GM18870 (cell line): ENCODE results near the gene MAGEA9B.
A peak's percentile ranks its signal among the peaks of the same experiment; 100 is the strongest.
"Not testable (repeated sequence)": the region's sequence is repeated elsewhere in the genome, so short reads cannot be mapped to it uniquely, and the experiment has no call there.

Source experiments
- ATAC-seq: cut with Tn5 transposase; IDR thresholded peaks from one replicate; pipeline ENCODE4 v1.9.1; 2021; ENCODE audit warnings: moderate library complexity; ENCODE audit not compliant: unreplicated experiment

Gene MAGEA9B

DNA sequence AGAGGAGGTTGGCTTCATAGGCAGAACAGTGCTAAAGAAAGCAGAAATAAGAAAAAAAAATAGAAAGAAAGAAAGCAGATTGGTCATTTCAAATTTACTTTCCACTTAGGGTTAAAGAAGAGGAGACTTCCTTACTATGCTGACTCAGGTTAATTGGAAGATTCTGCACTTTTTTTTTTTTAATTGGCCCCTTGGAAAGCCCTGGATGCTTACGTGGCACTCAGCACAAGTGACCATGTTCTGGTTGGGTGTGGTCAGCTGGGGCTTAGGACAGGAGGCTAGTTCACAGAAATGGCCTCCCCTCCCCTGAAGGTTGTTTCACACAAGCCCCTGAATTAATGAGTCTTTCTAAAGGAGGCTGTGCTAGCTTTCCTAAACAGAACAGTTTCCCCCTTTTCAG lies 14.5 kb downstream of the MAGEA9B start:
- ATAC-seq, result no peak

DNA sequence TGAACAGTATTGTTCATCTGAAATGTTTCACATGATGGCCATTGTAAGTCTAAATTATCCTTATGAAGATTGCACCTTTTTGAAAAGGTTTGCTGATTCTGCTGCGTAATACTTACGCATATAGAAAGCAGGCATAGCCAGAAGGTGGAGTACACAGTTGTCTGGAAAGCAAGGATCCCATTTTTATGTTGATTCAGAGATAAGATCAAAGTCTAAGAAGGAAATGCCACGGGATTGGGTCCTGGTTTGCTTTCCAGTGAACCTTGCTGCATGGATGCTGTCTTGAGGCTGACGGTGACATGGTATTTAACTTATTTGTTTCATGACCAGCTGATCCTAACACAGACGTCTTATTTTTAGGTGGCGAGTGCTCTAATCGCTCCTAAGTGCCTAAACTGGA lies 15.5 kb downstream of the MAGEA9B start:
- no peak for ATAC-seq

DNA sequence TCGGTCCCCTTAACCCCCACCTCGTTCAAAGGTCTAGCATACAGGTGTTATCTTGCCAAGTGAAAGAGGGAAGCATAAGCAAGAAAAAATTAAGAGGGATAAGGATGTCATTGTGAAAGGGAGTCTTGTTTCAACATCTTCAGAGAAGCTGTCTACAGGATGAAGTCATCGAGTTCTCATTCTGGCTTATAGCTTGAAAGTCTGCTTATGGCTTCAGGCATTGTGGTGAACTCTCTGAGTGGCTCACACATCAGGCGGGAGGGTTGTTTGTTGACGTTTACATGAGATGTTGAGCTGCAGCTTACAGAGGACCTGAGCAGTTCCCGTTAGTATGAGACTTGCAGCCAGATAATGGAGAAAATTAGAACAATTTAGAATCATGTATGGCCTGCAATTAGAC lies 16.6 kb downstream of the MAGEA9B start:
- no peak for ATAC-seq

DNA sequence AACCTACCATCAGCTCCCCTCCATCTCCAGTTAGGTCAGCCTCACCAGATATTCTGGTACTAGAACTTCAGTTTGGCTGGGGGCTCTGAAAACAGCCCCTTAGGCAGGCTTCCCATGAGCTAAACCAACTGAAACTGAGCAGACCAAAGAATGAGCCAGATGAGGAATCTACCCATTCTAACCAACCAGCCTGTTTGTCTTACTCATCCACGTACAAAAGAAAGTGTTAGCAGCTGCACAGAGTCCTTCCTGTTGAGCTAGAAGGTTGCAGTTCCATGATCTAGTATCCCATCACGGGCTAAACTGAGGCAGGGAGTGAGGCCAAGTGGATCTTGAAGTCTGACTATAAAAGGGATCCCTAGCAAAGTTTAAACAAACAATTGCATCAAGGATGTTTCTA lies 17.5 kb downstream of the MAGEA9B start:
- ATAC-seq, result no peak

DNA sequence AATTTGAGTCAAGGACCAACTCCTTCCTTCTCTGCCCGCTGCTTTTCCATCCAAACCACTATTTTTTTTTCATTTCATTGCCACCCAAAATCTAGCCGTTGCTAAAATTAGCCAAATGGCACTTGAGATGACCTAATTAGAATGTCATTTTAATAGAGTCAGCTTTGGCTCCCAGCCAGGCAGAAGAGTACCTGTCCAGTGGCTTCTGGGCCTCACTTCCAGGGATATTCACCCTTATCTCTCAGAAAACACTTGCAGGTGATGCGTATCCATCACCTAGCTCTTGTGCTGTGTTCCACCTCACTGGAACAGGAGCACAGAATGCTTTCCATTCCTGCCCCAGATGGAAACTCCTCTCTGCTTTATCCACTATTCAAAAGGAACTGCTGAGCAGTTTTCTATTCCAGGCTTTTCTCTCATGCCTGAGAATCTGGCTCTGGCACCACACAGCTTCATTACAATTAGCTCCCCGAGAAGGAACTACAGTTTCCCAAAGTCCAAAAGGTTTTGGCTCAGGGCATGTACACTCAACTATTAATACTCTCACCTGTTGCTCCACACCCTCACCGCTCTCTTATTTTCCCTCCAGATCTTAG lies 18.5 kb downstream of the MAGEA9B start:
- no peak for ATAC-seq

DNA sequence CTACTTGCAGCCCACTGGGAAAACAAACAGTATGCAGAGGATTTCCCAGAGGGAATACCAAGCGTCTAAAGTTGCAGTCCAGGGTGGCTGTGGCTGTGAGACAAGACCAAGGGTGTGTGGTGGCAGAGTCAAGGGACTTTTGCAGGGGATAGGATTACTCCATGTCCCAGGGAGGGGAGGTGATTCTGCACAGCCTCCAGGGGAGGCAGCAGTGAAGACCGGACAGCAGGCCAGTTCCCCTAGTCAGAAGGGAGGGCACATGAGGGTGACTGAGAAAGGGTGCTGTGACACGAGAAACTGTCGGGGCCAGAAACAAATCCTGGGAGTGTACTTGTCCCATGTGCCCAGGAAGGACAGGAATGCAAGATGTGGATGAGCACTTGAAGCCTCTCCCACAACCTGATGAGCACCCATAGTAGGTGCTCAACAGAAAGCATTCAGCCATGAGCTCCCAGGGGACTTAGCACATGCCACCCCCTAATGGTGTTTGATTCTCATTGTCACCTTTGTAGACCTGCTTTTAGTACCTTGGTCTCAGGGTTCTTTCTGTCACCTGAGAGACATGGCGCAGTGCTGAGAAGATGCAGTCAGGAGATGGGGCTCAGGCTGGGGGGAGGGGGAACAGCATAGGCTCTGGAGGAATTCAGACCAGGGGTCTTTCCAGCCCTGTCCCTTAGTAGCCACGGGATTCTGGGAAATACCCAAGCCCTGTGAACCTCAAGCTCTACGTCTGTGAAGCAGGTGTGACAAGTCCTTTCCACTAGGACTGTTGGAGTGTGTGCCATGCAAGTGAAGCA lies 19.4 kb downstream of the MAGEA9B start:
- ATAC-seq, result no peak

DNA sequence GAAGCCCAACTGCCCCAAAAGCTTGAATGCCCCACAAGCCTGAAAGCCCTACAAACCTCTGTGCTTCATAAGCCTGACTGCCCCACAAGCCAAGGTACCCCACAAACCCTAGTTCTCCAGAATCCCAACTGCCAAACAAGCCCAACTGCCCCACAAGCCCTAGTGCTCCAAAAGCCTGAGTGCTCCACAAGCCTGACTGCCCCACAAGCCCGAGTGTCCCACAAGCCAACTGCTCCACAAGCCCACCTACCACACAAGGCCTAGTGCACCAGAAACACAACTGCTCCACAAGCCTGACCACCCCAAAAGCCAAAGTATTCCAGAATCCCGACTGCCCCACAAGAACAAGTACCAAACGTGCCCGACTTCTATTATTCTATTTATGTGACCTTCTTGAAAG lies 23.9 kb downstream of the MAGEA9B start:
- ATAC-seq, result no peak

DNA sequence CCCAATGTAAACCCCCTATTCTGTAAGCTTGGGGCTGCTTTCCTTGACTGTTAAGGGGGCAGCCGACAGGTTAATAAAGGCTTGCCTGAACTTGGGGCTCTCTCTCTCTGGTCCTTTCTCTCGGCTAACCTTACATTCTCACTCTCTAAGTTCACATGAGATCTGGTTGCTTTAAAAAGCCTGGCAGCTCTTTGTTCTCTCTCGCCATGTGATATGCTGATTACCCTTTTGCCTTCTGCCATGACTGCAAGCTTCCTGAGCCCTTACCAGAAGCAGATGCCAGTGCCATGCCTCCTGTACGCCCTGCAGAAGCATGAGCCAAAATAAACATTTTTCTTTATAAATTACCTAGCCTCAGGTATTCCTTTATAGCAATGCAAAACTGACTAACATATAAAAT lies 32.0 kb downstream of the MAGEA9B start:
- not testable (repeated sequence) for ATAC-seq

DNA sequence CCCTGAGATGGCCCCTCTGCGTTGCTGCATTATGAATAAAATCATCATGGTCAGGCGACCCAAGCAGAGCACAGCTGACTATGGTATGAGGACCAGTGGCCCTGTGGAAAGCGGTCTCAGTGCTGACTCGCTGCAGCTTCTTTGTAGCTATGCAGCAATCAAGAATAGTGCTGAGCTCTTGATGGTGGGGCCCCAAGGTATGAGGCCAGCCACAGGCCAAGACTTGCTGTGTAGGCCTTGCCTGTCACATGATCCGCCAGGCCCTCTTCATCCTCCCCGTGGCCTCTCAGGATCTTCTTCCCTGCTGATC lies 35.4 kb downstream of the MAGEA9B start:
- not testable (repeated sequence) for ATAC-seq

DNA sequence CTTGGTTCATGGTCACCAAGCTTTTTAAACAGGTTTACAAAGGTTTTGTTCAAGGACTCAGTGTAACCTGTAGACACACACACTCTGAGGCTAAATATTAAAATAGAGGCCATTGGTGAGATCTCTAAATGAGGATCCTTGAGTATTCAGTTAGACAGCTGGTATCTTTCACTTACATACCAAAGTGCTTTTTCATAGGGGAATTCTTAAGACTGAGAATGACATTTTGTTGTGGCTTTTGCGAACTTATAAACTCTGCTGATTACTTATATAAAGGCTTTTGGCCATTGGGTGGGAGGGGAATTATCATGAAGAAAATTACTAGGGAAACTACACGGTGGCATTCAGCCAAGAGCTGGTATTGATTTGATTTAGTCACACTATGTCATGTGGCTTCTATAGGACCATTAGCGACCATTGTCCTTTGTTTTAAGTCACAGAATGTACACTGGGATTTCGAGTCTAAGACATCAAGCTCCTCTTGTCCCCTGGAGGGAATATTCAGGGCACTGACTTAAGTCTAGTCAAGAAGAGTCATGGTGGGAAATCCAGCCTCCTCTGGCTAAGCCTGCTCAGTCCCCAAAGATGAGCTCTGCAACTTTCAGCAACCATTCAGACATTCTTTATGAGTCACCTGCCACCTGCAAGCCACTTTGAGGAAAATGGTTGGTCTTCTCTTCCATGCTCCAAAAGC lies 35.9 kb downstream of the MAGEA9B start:
- ATAC-seq, result peak; percentile 44

DNA sequence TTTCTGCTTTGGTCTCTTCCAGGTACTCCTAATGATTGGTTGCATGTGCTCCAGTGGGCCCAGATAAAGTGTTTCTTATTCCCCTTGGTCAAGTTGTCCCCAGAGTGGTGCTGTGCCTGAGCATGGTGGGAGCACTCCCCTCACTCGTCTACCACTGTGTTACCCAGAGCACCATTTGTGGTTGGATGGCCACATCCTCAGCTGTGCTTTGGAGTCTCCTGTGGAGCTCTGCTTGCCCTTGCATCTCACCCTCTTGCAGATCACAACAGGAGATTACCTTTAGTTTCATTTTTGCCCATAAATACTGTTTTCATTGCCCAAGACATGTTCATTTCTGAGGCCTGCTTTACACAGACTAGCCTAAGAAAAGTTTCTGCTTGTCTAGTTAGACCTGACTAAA lies 36.8 kb downstream of the MAGEA9B start:
- not testable (repeated sequence) for ATAC-seq

DNA sequence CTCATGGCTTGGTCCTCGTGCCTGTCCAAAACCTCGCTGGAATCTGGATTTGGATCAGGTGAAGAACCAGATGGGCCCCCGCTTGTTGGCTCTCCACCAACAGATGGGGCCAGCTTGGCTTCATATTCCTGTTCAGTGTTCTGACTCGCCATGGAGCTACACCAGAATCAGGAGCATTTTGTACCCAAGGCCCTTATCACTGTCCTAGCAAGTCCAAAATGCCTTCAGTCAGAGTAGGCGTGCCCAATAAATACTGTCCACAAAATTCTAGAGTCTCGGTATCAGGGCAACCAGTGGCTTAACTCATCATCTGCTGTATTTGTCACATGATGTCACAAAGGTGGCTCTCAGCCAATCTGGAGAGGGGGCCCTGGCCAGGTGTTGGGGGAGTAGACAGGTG lies 37.6 kb downstream of the MAGEA9B start, which contains the start of gene HSFX3:
TSS of gene HSFX3 (minus strand) at position 224 of the 400 bp plus-strand sequence. CDS start at position 152, 72 bp downstream.
- ATAC-seq, result not testable (repeated sequence)

DNA sequence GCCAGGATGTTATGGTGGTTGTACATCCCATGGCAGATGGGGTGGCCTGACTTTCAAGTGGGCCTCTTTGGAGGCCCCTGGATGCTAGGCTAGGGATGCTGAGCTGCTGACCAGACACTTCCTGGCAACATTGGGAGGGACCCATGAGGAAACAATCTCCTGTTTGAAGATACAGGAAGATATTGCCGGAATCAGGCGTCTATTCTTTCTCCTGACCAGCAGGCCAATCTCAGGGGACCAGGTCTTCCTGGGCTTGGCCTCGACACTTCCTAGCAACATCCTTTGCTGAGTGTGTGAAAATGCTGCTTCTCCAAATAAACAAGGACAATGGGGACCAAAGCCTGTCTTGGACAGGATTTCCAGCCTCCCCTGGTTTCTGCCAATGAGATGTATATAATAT lies 39.5 kb downstream of the MAGEA9B start:
- ATAC-seq, result not testable (repeated sequence)

DNA sequence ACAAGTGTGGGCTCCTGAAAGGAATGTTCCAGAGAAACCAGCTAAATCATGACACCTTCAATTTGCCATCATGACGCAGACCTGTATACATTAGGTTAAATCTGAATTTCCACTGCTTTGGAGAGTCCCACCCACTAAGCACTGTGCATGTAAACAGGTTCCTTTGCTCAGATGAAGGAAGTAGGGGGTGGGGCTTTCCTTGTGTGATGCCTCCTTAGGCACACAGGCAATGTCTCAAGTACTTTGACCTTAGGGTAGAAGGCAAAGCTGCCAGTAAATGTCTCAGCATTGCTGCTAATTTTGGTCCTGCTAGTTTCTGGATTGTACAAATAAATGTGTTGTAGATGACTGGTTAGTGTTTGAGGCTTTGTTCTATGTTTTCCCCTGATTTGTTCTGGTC lies 40.3 kb downstream of the MAGEA9B start:
- ATAC-seq, result not testable (repeated sequence)

DNA sequence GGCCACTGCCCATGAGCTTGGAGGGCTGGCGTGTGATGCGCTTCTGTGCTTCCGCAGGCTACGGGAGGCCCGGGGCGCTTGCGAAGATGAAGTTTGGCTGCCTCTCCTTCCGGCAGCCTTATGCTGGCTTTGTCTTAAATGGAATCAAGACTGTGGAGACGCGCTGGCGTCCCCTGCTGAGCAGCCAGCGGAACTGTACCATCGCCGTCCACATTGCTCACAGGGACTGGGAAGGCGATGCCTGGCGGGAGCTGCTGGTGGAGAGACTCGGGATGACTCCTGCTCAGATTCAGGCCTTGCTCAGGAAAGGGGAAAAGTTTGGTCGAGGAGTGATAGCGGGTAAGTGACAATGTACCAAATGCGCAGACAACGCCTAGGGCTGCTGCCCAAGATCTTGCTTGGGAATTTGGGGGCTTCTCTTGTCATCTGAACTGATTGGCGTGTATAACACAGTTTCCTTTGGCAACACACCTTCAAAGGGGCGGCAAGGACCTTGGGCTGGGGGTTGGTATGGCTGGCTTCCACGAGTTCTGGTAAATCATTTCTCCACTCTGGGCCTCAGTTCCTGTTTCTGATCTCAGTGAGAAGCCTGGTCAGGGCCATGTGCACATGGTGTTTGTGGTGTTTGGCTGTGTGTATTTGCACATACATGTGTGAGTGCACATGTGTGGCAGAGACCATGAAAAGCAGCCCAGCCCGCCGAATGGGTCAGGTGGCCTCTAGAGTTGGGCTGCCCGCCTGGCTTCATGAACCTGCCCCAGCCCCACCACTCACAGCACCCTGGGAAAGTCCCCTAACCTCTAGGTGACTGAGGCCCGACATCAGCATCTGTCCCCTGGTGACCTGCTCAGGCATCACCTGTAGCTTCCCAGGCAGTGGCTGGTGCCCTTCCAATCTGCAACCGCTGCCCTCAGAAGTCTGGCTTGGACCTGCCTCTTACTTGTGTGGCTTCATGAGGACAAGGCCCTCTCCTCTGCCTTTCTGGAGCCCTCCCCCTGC lies 41.4 kb downstream of the MAGEA9B start:
- not testable (repeated sequence) for ATAC-seq

DNA sequence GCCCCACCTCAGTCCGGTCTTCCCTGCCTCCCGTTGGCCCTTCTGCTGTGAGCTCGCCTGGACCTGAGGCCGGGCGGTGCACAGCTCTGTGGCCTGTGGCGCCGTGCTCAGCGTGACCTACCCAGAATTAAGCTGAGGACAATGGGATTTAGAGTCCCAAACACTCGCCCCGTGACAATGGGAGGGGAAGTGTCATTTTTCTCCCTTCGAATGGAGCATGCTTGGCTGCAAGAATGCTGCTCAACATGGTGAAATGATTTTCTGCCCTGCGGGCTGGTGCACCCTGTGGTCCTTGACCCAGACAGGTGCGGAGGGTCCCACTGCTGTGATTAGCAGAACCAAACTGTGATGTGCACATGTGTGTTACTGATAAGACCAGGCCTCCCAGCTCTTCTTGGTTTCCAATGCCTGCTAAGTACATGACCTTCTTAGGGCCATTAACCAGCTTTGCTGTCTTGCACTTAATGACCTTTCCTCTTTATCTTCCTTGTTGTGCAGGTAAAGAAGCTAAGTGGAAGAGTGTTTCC lies 45.7 kb downstream of the MAGEA9B start:
- ATAC-seq, result no peak

DNA sequence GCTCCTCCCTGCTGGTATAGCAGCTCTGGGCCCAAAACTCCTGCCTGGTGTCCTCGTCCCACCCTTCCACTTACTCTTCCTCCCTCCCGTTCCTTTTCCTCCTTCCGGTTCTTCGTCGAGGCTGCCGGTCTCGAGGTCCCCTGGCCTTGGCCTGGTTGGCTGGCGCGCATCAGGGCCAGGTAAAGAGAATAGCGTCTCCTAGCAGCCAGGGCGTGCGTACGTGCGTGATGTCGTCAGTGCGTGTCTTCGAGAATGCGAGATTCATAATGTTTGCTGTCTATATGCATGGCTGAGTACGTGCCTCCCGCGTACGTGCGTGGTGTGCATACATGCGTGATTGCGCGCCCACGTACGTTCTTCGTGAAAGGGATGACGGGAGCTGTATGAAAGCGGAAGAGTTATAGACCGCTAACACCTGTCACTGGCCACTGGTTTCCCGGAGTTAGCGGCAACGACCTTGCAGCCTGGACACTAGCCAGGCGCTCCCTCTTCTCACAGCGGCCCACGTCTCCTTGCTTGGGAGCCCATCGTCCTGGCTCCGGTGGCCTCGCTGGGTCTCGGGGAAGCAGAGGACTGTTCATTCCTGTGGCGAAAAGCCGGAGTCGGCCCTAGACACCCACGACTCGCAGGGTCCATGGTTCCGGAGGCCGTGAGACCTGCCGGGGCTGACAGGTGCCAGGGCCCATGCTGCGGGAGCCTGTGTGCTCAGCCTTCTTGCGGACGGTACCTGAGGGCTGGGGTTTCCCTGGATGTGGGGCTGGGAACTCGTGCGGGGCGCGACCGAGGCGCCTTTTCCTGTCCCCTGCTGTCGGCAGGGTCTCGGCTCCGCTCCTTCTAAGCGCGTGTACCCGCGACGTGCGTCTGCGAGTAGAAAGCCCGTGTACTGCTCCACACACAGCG lies 46.4 kb downstream of the MAGEA9B start, which contains the start of gene EOLA1:
TSS of gene EOLA1 (plus strand) at position 392 of the 900 bp plus-strand sequence. CDS start 4,619 bp downstream, outside the sequence.
- ATAC-seq, result peak; percentile 94

DNA sequence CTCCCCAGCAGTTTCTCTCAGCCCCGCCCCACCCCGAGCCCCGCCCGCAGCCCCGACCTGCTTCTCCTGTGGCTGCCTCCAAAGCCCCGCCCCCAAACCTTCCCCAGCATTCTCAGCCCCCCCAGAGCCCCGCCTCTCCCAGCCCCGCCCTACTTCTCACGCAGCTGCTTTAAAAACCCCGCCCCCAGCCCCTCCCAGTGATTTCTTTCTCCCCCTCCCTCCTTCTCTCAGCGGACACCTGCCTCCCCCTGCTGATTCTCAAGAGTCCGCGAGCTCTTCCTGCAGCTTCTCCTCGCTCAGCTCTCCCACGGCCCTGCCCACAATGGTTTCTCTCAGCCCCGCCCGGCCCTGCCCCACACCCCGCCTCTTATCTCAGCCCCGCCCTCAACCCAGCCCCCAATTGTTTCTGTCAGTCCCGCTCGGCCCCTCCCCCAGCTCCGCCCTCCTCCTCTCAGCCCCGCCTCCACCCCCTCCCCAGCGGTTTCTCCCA lies 47.1 kb downstream of the MAGEA9B start:
- no peak for ATAC-seq
